GM10847 (cell line): Measurements from ENCODE around the gene JCHAIN.

ENCODE experiments used
- POLR2A ChIP-seq: IDR thresholded peaks from 2 replicates; pipeline ENCODE4 v1.6.1; 2011; ENCODE audit not compliant: insufficient read length; ENCODE audit errors: extremely low read depth

The JCHAIN gene

GRCh38 chr4:70701271-70701670, 35.0 kb upstream of the JCHAIN start:
- TF ChIP-seq POLR2A, result no peak

- no peak for TF ChIP-seq POLR2A
Measured at GRCh38 chr4:70700712-70701111, 34.4 kb upstream of the JCHAIN start.

DNA sequence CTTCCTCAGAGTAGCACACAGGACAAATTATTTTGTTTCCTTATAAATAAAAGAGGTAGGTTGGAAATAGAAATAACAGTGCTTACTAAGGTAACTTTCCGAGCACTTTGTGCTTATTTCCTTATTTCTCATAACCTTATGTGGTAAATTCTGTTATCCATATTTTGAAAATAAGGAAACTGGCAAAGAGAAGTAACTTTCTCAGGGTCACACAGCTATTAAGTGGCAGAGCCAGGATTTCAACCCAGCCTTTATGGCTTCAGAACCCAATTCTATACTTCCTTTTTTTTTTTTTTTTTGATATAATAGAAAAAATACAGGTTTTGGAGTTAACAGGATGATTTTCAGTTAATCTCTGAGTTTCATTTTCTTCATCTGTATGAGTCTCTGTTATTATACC, 25.4 kb upstream of the JCHAIN start:
- no peak for TF ChIP-seq POLR2A

DNA sequence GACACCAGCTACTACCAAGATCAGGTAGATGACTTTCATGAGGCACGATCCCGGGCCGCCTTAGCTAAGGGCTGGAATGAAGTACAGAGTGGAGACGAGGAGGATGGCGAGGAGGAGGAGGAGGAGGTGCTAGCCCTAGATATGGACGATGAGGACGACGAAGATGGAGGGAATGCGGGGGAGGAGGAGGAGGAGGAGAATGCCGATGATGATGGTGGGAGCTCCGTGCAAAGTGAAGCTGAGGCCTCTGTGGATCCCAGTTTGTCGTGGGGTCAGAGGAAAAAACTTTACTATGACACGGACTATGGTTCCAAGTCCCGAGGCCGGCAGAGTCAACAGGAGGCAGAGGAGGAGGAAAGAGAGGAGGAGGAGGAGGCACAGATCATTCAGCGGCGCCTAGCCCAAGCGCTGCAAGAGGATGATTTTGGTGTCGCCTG, 22.5 kb upstream of the JCHAIN start:
- TF ChIP-seq POLR2A, result no peak

DNA sequence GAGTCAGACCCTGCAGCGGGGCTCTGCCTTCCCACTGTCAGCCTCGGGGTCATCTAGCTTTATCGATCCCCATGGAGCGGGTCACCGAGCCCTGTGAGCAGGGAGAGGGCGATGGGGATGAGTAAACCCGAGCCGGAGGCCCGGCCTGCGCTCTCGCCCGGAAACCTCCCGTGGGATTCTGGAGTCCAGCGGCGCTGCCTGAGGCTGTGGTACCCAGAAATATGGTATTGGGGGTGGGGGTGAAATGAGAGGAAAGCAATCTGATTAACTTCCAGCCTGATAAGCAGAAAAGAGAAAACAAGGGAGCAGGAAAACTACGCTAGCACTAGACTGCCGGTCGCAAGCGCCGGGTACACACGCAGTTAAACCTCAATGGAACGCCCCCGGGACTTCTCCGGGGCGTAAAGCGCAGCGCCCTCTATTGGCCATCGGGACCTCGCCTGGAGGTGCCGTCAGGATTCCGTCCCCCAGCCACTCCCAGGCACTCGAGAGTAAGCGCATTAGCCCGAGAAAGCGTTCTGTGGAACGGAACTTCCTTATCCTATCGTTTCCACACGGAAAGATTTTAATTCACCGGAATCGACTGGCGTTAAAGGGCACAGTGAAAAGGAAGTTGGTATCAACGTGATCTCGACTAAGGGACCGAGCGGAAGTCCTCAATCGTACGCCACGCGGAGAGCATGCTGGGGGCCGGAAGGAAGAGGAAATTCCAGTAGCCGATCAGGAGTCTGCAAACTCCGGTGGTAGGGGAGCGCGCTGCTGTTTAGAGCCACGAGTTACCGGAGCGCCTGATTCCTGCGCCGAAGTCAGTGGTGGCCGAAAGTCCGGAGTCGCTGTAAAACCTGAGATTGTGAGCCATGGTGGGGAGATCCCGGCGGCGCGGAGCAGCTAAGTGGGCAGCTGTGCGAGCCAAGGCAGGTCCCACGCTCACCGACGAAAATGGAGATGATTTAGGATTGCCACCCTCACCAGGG, 21.8 kb upstream of the JCHAIN start, which contains the start of gene UTP3:
Gene UTP3 (plus strand): TSS at position 712 of the 974 bp plus-strand sequence. CDS start 146 bp downstream, at position 858.
- TF ChIP-seq POLR2A, result peak; percentile 81

GRCh38 chr4:70687392-70687791, 21.1 kb upstream of the JCHAIN start:
- TF ChIP-seq POLR2A, result no peak

GRCh38 chr4:70681704-70682103, 15.4 kb upstream of the JCHAIN start:
- no peak for TF ChIP-seq POLR2A

DNA sequence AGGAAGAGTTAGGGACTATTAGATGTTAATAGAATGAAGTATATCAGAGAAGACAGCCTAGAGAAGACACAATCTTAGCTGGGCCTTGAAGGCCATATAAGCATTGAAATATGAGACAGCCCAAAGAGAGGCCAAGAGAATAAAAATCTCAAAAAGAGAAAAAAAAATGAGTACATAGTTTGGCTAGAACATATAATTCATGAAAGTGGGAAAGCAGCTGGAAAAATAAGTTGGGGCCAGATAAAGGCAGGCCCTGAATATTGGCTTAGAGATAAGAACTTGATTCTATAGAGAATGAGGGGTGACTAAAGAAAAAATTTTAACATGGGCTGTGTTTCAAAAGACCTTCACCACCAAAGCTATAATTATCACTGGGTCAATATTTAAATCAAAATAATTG, 14.6 kb upstream of the JCHAIN start:
- no peak for TF ChIP-seq POLR2A

- no peak for TF ChIP-seq POLR2A
Measured at GRCh38 chr4:70678383-70678999, 12.2 kb upstream of the JCHAIN start.

- TF ChIP-seq POLR2A, result no peak
Measured at GRCh38 chr4:70676554-70677090, 10.3 kb upstream of the JCHAIN start.

- no peak for TF ChIP-seq POLR2A
Measured at GRCh38 chr4:70674731-70675130, 8.4 kb upstream of the JCHAIN start.

GRCh38 chr4:70674191-70674590, 7.9 kb upstream of the JCHAIN start:
- no peak for TF ChIP-seq POLR2A

GRCh38 chr4:70671091-70671490, 4.8 kb upstream of the JCHAIN start:
- no peak for TF ChIP-seq POLR2A

- no peak for TF ChIP-seq POLR2A
Measured at GRCh38 chr4:70670332-70671014, 4.2 kb upstream of the JCHAIN start.

GRCh38 chr4:70667740-70668535, 1.6 kb upstream of the JCHAIN start:
- no peak for TF ChIP-seq POLR2A

- no peak for TF ChIP-seq POLR2A
Measured at GRCh38 chr4:70660106-70660505, 6.2 kb downstream of the JCHAIN start.
